SK-N-SH (cell line): ENCODE data around the gene VPS33B. TPM values are rescaled to one million over a fixed set of nuclear protein-coding genes. Genes with fewer than 3 reads are reported as not detected.

Source experiments
- CTCF ChIA-PET: fragments of 300-600, 350-600 bp; formaldehyde crosslinking; extraction: SDS; loops from one replicate; lab custom pipeline; 2021; lab: Yijun Ruan, JAX
- POLR2A ChIA-PET: fragments of 350-600 bp; sonication (Branson Sonifier 250); formaldehyde crosslinking; extraction: SDS; loops from one replicate; lab custom pipeline; 2020; ENCODE audit warnings: antibody characterized with exemption, inconsistent platforms; lab: Yijun Ruan, JAX
- DNase-seq: peaks from one replicate; pipeline ENCODE4 v3.0.0; 2012
- H2AFZ ChIP-seq: fragments of 200-600 bp; sonication (generic); 2 replicates; pipeline ENCODE4 v1.8.1; 2016; ENCODE audit warnings: antibody characterized with exemption, mild to moderate bottlenecking, low read depth
- H3F3A ChIP-seq: fragments of 200-600 bp; sonication (generic); replicated peaks from 2 replicates; pipeline ENCODE3; 2016; ENCODE audit warnings: antibody characterized with exemption, mild to moderate bottlenecking; ENCODE audit not compliant: insufficient read depth
- H3K27ac ChIP-seq, 2 experiments: fragments of 200-500 bp in 1 of 2; fragments of 200-600 bp in 1 of 2; sonication (Bioruptor generic) in 1 of 2; sonication (generic), shearing (Covaris generic) in 1 of 2; 2 replicates each; pipeline versions ENCODE4 v1.5.1 to v1.6.1; 2014 to 2016; ENCODE audit warnings: low read depth in 2 of 2, inconsistent platforms in 1 of 2, low read length in 1 of 2, mild to moderate bottlenecking in 1 of 2, mixed read lengths in 1 of 2
- H3K27me3 ChIP-seq: fragments of 200-600 bp; sonication (generic), shearing (Covaris generic); 2 replicates; pipeline ENCODE4 v1.6.1; 2016; ENCODE audit warnings: mixed run types; ENCODE audit not compliant: insufficient read depth
- H3K36me3 ChIP-seq, 2 experiments: fragments of 200-500 bp in 1 of 2; fragments of 200-600 bp in 1 of 2; sonication (Bioruptor generic) in 1 of 2; sonication (generic) in 1 of 2; replicated peaks in 1 of 2; 2 replicates each; pipeline versions ENCODE3 to v1.5.1; 2014 to 2016; ENCODE audit warnings: low read length in 1 of 2, mild to moderate bottlenecking in 1 of 2; ENCODE audit not compliant: insufficient read depth in 2 of 2, control insufficient read depth in 1 of 2
- H3K4me1 ChIP-seq, 2 experiments: fragments of 200-500 bp in 1 of 2; fragments of 200-600 bp in 1 of 2; sonication (Bioruptor generic) in 1 of 2; sonication (generic), shearing (Covaris generic) in 1 of 2; 2 replicates each; pipeline versions ENCODE4 v1.5.1 to v1.6.1; 2014 to 2016; ENCODE audit warnings: low read depth in 1 of 2, low read length in 1 of 2, mixed run types in 1 of 2; ENCODE audit not compliant: insufficient read depth in 2 of 2, control insufficient read depth in 1 of 2
- H3K4me2 ChIP-seq: fragments of 200-600 bp; sonication (generic), shearing (Covaris generic); 2 replicates; pipeline ENCODE4 v1.6.1; 2017; ENCODE audit warnings: mixed run types
- H3K4me3 ChIP-seq, 2 experiments: fragments of 200-500 bp in 1 of 2; fragments of 200-600 bp in 1 of 2; sonication (Bioruptor generic) in 1 of 2; sonication (generic), shearing (Covaris generic) in 1 of 2; 2 replicates each; pipeline versions ENCODE4 v1.5.1 to v1.8.1; 2014 to 2016; ENCODE audit warnings: low read depth in 2 of 2, inconsistent platforms in 1 of 2, low read length in 1 of 2, mild to moderate bottlenecking in 1 of 2, mixed read lengths in 1 of 2, moderate library complexity in 1 of 2
- H3K79me2 ChIP-seq: fragments of 200-600 bp; sonication (generic); 2 replicates; pipeline ENCODE4 v1.8.1; 2017; ENCODE audit warnings: mild to moderate bottlenecking; ENCODE audit not compliant: insufficient read depth
- H3K9ac ChIP-seq: fragments of 200-600 bp; sonication (generic); 2 replicates; pipeline ENCODE4 v1.6.1; 2017; ENCODE audit warnings: mixed run types
- H3K9me2 ChIP-seq: fragments of 200-600 bp; sonication (generic); 2 replicates; pipeline ENCODE4 v1.6.1; 2017; ENCODE audit warnings: mixed run types
- H3K9me3 ChIP-seq: fragments of 200-600 bp; sonication (generic); 2 replicates; pipeline ENCODE4 v1.6.1; 2017; ENCODE audit warnings: mixed run types, mild to moderate bottlenecking, moderate library complexity
- H4K20me1 ChIP-seq: fragments of 200-600 bp; sonication (generic); 2 replicates; pipeline ENCODE4 v1.6.1; 2017; ENCODE audit warnings: mild to moderate bottlenecking, mixed run types; ENCODE audit not compliant: insufficient read depth
- CHD2 ChIP-seq: fragments of 150-350 bp; IDR thresholded peaks from 2 replicates; pipeline ENCODE4 v1.6.1; 2018; ENCODE audit warnings: low read length; ENCODE audit not compliant: partially characterized antibody
- EP300 ChIP-seq, 2 experiments: IDR thresholded peaks; 2 replicates each; pipeline versions ENCODE4 v1.4.0 to v1.6.1; 2012; ENCODE audit warnings: borderline replicate concordance in 1 of 2, low read depth in 1 of 2, low read length in 1 of 2
- FOSL2 ChIP-seq: IDR thresholded peaks from 2 replicates; pipeline ENCODE4 v1.4.0; 2012; ENCODE audit warnings: low read depth, mild to moderate bottlenecking, moderate library complexity, borderline replicate concordance
- FOXJ3 ChIP-seq: sonication (generic); formaldehyde crosslinking; IDR thresholded peaks from 2 replicates; pipeline ENCODE4 v1.5.1; 2020; ENCODE audit warnings: mild to moderate bottlenecking, missing genetic modification reagents
- GABPA ChIP-seq: IDR thresholded peaks from 2 replicates; pipeline ENCODE4 v1.4.0; 2012; ENCODE audit warnings: low read depth, mild to moderate bottlenecking
- GATA2 ChIP-seq: sonication (generic); formaldehyde crosslinking; IDR thresholded peaks from 2 replicates; pipeline ENCODE4 v1.5.0; 2020; ENCODE audit warnings: mild to moderate bottlenecking, missing genetic modification reagents
- JUND ChIP-seq: IDR thresholded peaks from 2 replicates; pipeline ENCODE4 v1.4.0; 2012
- MEF2A ChIP-seq: IDR thresholded peaks from 2 replicates; pipeline ENCODE4 v1.4.0; 2012; ENCODE audit warnings: low read depth, borderline replicate concordance
- MXI1 ChIP-seq: IDR thresholded peaks from 2 replicates; pipeline ENCODE4 v1.6.1; 2012; ENCODE audit warnings: mild to moderate bottlenecking, low read depth, low read length, improper control_type of control experiment
- PBX3 ChIP-seq: IDR thresholded peaks from 2 replicates; pipeline ENCODE4; 2012
- RAD21 ChIP-seq: IDR thresholded peaks from 2 replicates; pipeline ENCODE4 v1.6.1; 2012; ENCODE audit warnings: mild to moderate bottlenecking, low read length
- RCOR1 ChIP-seq: fragments of 150-350 bp; IDR thresholded peaks from 2 replicates; pipeline ENCODE4 v1.6.1; 2017; ENCODE audit warnings: antibody characterized with exemption, low read length
- REST ChIP-seq: IDR thresholded peaks from 2 replicates; pipeline ENCODE4 v1.6.1; 2012; ENCODE audit warnings: mild to moderate bottlenecking, low read depth, low read length, moderate library complexity
- RFX5 ChIP-seq: IDR thresholded peaks from 2 replicates; pipeline ENCODE4 v1.6.1; 2012; ENCODE audit warnings: mild to moderate bottlenecking, improper control_type of control experiment, low read length
- TEAD4 ChIP-seq: IDR thresholded peaks from 2 replicates; pipeline ENCODE4 v1.4.0; 2012; ENCODE audit warnings: mild to moderate bottlenecking, borderline replicate concordance; ENCODE audit not compliant: insufficient read depth
- USF2 ChIP-seq: fragments of 150-350 bp; IDR thresholded peaks from 2 replicates; pipeline ENCODE4 v1.6.1; 2017; ENCODE audit warnings: antibody characterized with exemption, low read length, low read depth, borderline replicate concordance
- WGBS: methylation state at CpG from one replicate; pipeline ENCODE4 v1.1.6; 2017; ENCODE audit warnings: low lambda C conversion rate; 5-methylcytosine and 5-hydroxymethylcytosine counted together
- polyA plus RNA-seq, 3 experiments: library from polyadenylated mRNA; depleted of rRNA; stranded (reverse); fragments of >200 nt; gene quantifications; 2 replicates each; pipeline ENCODE4 v1.2.3, GENCODE V29; 2012
- TF ChIP-seq, protein P1 (sequence below): IDR thresholded peaks from 2 replicates; pipeline ENCODE4 v1.4.0; 2012; ENCODE audit warnings: low read depth

Gene VPS33B
- polyA plus RNA-seq, 1 of the 3 experiments (the other 2 are of a cell fraction): 16.6 TPM

- ChIA-PET POLR2A (no interaction called here), CTCF (interaction anchor here (1.5 to 2.4 kb wide), 5 partner anchors 20 to 59 kb away, joined by 4 to 11 read pairs (median 4); partner anchors contain the start of gene HDDC3)
- H3K9me3 ChIP-seq: no peaks in the 10 kb centered on the region
- 97% methylated on average over 4 of the region's 4 CpGs for WGBS
- H3K79me2 ChIP-seq: peaks cover 96% of the 10 kb centered on the region
- H3K4me3 ChIP-seq: no peak overlapping the region
- no peak overlapping the region for H3K27ac ChIP-seq
- peaks cover 12% of the 10 kb centered on the region for H3F3A ChIP-seq
- H3K4me2 ChIP-seq: no peak overlapping the region
- no peaks in the 10 kb centered on the region for H3K9me2 ChIP-seq
- H3K4me1 ChIP-seq: peaks cover 7 to 11% of the 10 kb centered on the region in 2 experiments
- H2AFZ ChIP-seq: no peak overlapping the region
- no peak overlapping the region for H3K9ac ChIP-seq
- peaks cover 6% of the 10 kb centered on the region; the same call in 1 of the 2 replicates for H4K20me1 ChIP-seq
- TF ChIP-seq GABPA: no peak
- TF ChIP-seq RAD21: no peak
- no peak for TF ChIP-seq TEAD4
- TF ChIP-seq PBX3: no peak
- no peak for TF ChIP-seq JUND
- TF ChIP-seq MXI1: no peak
- TF ChIP-seq CHD2: no peak
- TF ChIP-seq RCOR1: no peak
- TF ChIP-seq REST: no peak
- no peak for TF ChIP-seq RFX5
- TF ChIP-seq USF2: no peak
- TF ChIP-seq, protein P1, sequence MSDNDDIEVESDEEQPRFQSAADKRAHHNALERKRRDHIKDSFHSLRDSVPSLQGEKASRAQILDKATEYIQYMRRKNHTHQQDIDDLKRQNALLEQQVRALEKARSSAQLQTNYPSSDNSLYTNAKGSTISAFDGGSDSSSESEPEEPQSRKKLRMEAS: no peak
- no peak for TF ChIP-seq FOSL2
- no peak for TF ChIP-seq FOXJ3 (CRISPR knock-in tag)
- no peak for TF ChIP-seq MEF2A
- no peak for TF ChIP-seq GATA2 (CRISPR knock-in tag)
- no peak for TF ChIP-seq EP300 (IDR thresholded peaks at IDR 0.05; ENCODE audit: borderline replicate concordance in 1 of 2, low read depth in 1 of 2, low read length in 1 of 2)
- H3K36me3 ChIP-seq: no peaks in the 10 kb centered on the region
- no peak for DNase-seq
- H3K27me3 ChIP-seq: no peaks in the 10 kb centered on the region
Measured at GRCh38 chr15:90990446-90990845, 31.9 kb downstream of the VPS33B start.
